HG03457 (cell line): ENCODE results near the gene SEMA6D.
"Not testable (repeated sequence)": the region's sequence is repeated elsewhere in the genome, so short reads cannot be mapped to it uniquely, and the experiment has no call there.

ENCODE experiments used
- ATAC-seq: cut with Tn5 transposase; IDR thresholded peaks from one replicate; pipeline ENCODE4 v1.9.1; 2021; ENCODE audit warnings: moderate number of reproducible peaks; ENCODE audit not compliant: unreplicated experiment

SEMA6D gene

GRCh38 chr15:47718497-47719437 is 1.5 kb downstream of the SEMA6D start:
- ATAC-seq, result no peak

DNA sequence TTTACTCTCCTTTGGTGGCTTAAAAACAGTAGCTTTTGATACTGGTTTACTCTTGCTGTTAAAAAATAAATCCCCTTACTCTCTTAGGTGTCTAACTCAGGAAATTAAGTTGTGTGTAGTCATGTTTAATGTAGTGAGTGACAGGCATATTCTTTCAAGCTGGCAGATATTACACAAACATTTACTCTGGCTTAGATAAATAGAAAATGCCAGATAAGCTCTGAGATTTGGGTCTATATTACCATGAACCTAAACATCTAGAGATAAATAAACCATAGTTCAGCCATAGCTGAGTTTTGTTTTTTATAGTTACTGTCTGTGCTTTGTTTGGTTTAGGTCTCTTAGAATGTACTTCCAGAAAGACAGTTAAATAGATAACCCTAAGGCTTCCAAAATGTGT is 2.4 kb downstream of the SEMA6D start:
- ATAC-seq, result no peak

- no peak for ATAC-seq
These were observed 3.2 kb downstream of the SEMA6D start for GRCh38 chr15:47720555-47720954.

- no peak for ATAC-seq
These were observed 4.4 kb downstream of the SEMA6D start for GRCh38 chr15:47721676-47722075.

GRCh38 chr15:47724346-47724745 is 7.0 kb downstream of the SEMA6D start:
- ATAC-seq, result no peak

DNA sequence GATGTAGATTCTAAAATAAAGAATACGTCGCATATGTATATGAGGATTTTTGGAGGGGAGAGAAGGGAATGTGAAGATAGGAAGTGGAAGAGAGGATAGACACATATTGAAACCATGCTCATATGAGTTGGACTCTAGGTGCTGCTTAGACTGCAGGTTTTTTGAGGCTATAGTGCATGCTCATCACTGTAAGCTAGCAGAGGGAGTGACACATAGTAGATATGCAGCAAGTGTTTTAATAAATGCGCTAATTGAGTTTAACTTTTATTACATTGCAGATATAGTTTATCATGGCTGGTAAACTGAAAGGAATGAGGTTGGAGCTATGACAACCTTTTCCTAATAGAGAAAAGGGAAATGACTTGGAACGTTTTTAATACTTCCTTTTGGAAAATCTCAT is 7.7 kb downstream of the SEMA6D start:
- ATAC-seq, result no peak

DNA sequence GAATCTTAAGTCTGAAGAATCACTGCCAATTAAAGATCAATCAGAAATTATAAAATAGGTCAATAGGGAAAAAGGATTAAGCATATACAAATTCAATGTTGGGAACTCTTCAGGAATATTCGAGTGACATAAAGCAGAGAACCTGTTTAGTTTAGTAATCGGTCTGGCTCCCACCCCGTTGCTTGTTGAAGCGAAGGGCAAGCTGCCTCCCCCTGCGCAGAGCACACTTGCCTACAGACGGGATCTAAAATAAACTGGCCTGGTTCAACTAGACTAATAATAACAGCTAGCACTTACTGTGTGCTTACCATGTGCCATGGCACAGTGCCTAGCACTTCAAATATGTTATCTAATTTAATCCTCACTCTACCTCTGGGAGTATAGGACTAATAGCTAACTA is 8.6 kb downstream of the SEMA6D start:
- ATAC-seq, result no peak

GRCh38 chr15:47726399-47726823 is 9.1 kb downstream of the SEMA6D start:
- no peak for ATAC-seq

DNA sequence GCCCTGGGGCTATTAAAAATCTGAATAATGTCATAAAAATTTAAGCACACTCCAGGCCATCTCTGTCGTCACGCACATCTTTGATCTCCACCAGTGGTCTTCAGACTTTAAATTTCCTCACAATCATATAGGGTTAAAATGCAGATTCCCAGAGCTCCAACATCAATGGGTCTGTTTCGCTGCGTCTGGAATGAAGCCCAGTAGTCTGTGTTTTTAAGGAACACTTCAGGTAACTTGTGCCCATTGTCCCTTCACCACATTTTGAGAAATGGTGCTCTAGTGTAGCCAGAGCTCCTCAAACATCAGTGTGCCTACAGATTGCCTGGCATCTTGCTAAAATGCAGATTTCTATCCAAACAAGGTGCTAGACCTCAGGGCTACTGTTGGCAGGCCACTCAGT is 9.8 kb downstream of the SEMA6D start:
- no peak for ATAC-seq

DNA sequence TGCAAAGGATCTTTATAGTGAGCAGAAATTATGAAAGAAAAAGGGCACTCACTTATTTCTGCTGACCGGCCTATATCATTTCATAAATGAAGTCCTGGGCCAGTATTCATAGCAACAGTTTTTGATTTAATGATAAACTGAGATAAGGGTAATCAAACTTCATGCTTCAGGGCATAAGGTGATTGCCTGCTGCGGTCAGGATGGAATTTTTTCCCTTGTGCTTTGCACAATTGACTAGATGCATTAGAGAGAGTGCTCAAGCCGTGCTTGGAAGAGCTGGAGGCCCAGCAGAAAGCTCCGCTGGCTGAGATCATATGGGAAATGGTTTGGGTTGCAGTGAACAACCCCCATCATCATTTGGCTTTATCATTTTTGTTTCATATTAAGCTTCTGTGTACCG is 10.4 kb downstream of the SEMA6D start:
- no peak for ATAC-seq

DNA sequence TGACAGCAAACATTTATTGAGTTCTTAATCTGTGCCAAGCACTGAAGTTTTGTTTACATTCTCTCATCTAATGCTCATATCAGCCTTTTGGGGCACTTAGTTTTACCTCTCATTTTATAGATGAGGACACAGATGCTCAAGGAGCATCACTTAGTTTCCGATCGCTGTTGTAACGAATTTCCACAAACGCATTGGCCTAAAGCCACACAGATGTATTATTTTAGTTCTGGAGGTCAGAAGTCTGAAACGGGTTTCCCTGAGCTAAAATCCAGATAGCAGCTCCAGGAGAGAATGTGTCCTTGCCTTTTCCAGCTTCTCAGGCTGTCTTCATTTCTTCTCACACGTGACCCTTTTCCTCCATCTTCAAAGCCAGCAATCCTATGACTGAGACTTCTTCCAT is 11.1 kb downstream of the SEMA6D start:
- no peak for ATAC-seq

DNA sequence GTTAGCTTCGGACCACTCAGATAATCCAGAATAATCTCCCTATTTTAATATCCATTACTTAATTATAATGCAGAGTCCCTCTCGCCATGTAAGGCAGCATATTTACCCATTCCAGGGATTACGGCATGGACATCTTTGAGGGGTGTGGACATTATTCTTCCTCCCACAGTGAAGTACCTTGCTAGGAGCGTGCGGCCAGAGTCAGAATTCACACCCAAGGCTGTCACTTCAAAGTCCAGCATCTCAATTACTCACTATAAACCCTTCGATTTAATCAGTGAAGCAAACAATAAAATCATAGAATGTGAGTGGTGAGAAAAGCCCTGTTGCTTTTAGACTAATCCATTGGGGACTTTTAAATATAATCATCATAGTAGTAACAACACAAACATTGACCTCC is 11.6 kb downstream of the SEMA6D start:
- ATAC-seq, result no peak

GRCh38 chr15:47731230-47731629 is 13.9 kb downstream of the SEMA6D start:
- no peak for ATAC-seq

DNA sequence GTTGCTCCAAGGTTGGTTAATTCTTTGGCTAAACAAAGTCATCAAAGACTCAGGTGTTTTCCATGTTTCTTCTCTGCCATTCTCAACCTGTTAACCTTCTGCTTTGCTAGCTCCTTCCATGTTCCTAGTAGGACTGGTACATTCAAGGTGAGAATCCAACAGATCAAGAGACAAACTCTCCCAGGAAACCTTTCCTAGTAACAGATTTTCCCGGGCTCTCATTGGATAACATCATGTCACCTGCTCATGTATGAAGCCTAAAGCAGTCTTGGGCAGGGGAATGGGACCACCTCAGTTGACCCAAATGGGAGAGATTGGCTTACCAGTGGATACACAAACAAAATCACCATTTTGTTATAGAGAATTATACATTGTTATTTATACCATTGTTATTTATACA is 14.9 kb downstream of the SEMA6D start:
- ATAC-seq, result no peak

DNA sequence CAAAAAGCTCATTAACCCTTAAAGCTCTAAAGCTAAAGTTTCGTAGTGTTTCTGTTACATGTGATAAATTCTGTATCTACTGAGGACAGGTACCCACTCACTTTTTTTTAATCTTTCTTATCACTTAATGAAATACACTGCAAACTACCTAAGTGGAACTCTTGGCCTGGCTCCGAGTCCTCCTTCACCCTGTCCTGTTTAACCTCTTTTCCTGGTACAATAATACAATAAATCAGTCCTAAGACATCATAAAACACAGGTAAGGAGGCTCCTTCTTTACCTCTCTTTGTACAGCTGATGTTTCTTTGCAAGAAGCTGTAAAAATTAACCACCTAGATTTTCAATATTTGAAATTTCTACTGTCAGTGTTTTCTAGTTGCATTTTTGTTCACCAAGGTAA is 15.8 kb downstream of the SEMA6D start:
- ATAC-seq, result no peak

- no peak for ATAC-seq
These were observed 19.0 kb downstream of the SEMA6D start for GRCh38 chr15:47736143-47736786.

DNA sequence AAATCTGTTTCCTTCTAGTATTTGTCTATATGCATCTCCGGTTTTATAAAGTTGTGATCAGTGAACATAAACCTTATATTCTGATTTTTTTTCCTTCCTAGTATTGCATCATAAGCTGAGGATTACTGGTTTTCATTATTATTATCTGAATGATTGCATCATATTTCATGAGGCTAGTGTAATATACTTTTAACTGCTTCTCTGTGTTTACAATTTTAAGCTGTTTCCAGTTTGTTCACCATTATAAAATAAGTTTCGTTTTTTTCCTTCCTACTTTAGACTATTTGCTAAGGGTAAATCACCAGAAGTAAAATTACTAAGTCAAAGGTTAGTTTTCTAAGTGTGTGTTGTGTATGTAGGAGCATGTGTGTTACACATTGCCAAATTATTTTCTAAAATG is 20.2 kb downstream of the SEMA6D start:
- no peak for ATAC-seq

- ATAC-seq, result not testable (repeated sequence)
These were observed 21.0 kb downstream of the SEMA6D start for GRCh38 chr15:47738144-47738825.

- no peak for ATAC-seq
These were observed 23.8 kb downstream of the SEMA6D start for GRCh38 chr15:47741082-47741481.

- no peak for ATAC-seq
These were observed 24.6 kb downstream of the SEMA6D start for GRCh38 chr15:47741907-47742306.

DNA sequence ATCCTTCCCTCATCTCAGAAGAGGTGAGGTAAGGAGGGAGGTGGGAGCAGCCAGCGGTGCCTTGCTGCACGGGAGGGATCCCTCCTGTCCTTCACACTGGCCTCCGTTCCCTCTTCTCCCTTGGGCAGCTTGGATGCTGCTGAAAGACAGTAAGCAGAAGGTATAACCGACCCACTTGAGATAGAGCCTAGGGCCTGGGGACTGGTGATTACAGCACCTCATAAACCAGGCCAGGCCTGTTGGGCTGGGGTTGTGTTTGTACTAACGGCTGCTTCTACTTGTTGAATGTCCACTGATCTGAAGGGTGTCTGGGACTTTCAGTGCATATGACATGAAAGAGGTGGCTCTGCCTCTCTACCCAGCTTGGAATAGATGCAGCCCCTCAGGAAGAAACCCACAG is 25.0 kb downstream of the SEMA6D start:
- no peak for ATAC-seq

DNA sequence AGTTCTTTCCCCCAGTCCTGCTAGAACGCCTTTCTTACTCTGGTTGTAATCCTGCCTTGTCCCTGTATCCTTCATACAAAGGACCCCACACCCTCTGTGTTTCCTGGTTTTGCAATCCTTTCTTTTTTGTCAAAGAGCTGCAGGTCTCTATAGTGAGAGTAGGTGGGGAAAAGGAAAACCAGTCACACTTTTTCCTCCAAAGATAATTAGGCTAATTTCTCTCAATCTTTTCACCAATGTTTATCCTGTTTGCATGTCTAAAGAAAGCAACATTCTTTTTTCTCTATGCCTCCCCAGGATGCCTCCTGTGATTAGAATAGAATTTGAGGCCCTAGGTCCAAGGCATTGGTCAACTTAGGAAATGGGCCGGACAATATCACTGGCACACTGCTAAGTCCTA is 25.4 kb downstream of the SEMA6D start:
- no peak for ATAC-seq
